ENCODE data around the gene GNAS-AS1. TPM values are rescaled to one million over a fixed set of nuclear protein-coding genes. Genes with fewer than 3 reads are reported as not detected.

The GNAS-AS1 gene
- total RNA-seq, 6 donors from 2014 or later = 0.30 to 2.1 (median 0.54) TPM; not detected in 1

DNA sequence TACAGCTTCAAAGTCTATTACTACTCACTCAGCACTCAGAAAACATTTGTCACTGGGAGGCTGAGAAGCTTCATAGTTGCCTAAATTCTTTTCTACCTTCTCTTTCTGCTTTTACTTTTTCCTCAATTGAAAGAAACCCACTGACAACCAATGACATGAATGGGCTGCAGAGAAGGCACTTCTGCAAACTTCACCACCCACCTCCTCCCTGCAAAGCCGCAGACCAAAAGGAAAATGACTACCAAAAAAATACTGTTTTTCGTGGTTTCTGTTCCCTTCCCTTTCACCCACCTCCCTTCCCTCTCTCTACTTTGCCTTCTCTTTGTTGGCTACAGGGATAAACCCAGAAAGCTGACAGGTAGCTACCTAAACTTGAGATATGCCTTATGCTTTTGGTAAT, 3.2 kb downstream of the GNAS-AS1 start:
- Histone ChIP-seq H3K4me3 (no peak overlapping the region), H3K4me1 (peaks cover 3 to 12% (median 8%) of the 10 kb centered on the region in 4 donors), H3K27me3 (peaks cover 0 to 6% (median 1%) of the 10 kb centered on the region in 4 donors), H3K27ac (no peak overlapping the region), H3K36me3 (no peaks in the 10 kb centered on the region), H3K9me3 (no peaks in the 10 kb centered on the region)
- no peak for TF ChIP-seq CTCF (IDR thresholded peaks at IDR 0.05)
- TF ChIP-seq POLR2A (IDR thresholded peaks at IDR 0.05) = no peak
- WGBS, 2 donors = 53 to 71% methylated on average over 2 of the region's 2 CpGs
- ATAC-seq (ENCODE audit: low FRiP score in 2 of 2) = no peak
- DNase-seq = no peak

- ATAC-seq (ENCODE audit: low FRiP score in 2 of 2) = no peak
- no peak for DNase-seq
- 73 to 76% methylated on average over 3 of the region's 3 CpGs for WGBS, 2 donors
- H3K4me1 ChIP-seq = peaks cover 0 to 5% (median 0%) of the 10 kb centered on the region in 4 donors
- no peaks in the 10 kb centered on the region for H3K36me3 ChIP-seq
- H3K27ac ChIP-seq = no peak overlapping the region
- no peaks in the 10 kb centered on the region for H3K9me3 ChIP-seq
- H3K27me3 ChIP-seq = peaks cover 0 to 14% (median 0%) of the 10 kb centered on the region in 4 donors
- TF ChIP-seq POLR2AphosphoS5 (IDR thresholded peaks at IDR 0.05) (no peak), POLR2A (IDR thresholded peaks at IDR 0.05) (no peak), EP300 (IDR thresholded peaks at IDR 0.05) (no peak), CTCF (IDR thresholded peaks at IDR 0.05) (no peak)
- H3K4me3 ChIP-seq = no peak overlapping the region
Observed at GRCh38 chr20:58845706-58846105, 5.0 kb downstream of the GNAS-AS1 start.

GRCh38 chr20:58843128-58843556, 7.6 kb downstream of the GNAS-AS1 start:
- Histone ChIP-seq H3K9me3 (no peaks in the 10 kb centered on the region), H3K4me3 (no peak overlapping the region)

DNA sequence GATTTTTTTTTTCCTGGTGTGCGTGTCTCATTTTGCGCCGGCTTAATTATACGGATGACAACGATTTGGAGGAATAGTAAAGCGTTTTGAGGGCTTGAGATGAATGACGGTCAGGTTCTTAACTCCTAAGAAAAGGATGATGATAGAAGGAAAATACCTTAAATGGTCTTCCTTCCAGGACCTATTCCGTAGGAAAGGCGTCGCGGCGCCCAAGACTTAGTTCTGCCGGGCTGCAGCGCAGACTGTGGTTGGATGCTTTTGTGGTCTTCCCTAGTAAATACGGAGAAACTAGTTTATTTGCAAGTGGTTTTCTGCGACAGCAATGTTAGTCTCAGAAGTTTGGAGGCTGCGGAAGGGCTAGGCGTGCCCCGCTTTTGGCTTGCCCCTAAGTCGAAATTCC, 8.4 kb downstream of the GNAS-AS1 start:
- Histone ChIP-seq H3K27me3 (peaks cover 0 to 14% (median 0%) of the 10 kb centered on the region in 4 donors), H3K9me3 (no peaks in the 10 kb centered on the region), H3K27ac (no peak overlapping the region), H3K4me1 (peaks cover 0 to 10% (median 4%) of the 10 kb centered on the region in 4 donors), H3K4me3 (no peak overlapping the region), H3K36me3 (no peaks in the 10 kb centered on the region)
- no peak for ATAC-seq (ENCODE audit: low FRiP score in 2 of 2)
- WGBS, 2 donors = 48 to 52% methylated on average over 20 of the region's 20 CpGs
- no peak for DNase-seq
- TF ChIP-seq CTCF (IDR thresholded peaks at IDR 0.05) (no peak), POLR2AphosphoS5 (IDR thresholded peaks at IDR 0.05) (no peak)

More at GRCh38 chr20:58843128-58843556, 7.6 kb downstream of the GNAS-AS1 start:
- H3K36me3 ChIP-seq = no peaks in the 10 kb centered on the region
- peaks cover 0 to 14% (median 0%) of the 10 kb centered on the region in 4 donors for H3K27me3 ChIP-seq
- peaks cover 0 to 10% (median 4%) of the 10 kb centered on the region in 4 donors for H3K4me1 ChIP-seq
- no peak overlapping the region for H3K27ac ChIP-seq
- DNase-seq (no peak), ATAC-seq (ENCODE audit: low FRiP score in 2 of 2) (no peak)
- WGBS, 2 donors = 50 to 57% methylated on average over 6 of the region's 6 CpGs
- TF ChIP-seq EP300 (IDR thresholded peaks at IDR 0.05) = no peak

DNA sequence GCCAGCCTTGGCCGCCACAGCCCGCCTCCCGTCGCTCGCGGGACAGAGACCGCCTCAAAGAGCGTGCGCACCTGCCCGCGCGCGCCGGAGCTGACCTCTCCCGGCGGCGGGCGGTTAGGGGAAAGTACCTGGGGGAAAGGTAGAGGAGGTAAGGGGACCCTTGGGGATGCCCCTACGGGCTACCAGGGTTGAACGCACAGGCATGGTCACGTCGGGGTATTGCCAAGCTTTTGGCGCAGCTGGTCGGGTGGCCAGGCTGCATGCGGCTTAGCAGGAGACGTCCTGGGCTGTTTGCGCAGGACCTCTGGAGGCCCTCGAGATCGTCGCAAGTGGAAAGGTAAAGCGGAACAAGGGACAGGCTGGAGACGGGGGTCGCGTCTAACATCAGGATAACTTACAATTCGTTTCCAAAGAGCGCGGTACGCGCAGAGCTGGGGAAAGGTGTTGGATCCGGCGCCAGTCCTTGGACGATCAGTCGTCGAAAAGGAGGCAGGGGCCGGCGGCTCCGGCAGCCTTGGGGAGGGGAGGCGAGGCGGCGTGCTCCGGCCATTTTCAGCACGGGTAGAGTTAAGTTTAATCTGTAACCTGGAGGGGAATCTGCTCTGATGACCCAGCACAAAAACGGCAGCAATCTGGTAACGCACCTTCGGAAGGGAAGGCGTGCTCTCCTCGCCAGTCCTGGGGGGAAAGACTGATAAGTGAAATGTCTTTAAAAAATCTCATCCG, 9.0 kb downstream of the GNAS-AS1 start:
- peaks cover 0 to 14% (median 0%) of the 10 kb centered on the region in 4 donors for H3K27me3 ChIP-seq
- no peak for TF ChIP-seq CTCF (IDR thresholded peaks at IDR 0.05)
- TF ChIP-seq EP300 (IDR thresholded peaks at IDR 0.05) = no peak
- no peak for TF ChIP-seq POLR2A (IDR thresholded peaks at IDR 0.05)
- TF ChIP-seq POLR2AphosphoS5 (IDR thresholded peaks at IDR 0.05) = no peak
- no peak overlapping the region for H3K27ac ChIP-seq
- no peaks in the 10 kb centered on the region for H3K36me3 ChIP-seq
- H3K4me1 ChIP-seq = peaks cover 0 to 10% (median 4%) of the 10 kb centered on the region in 4 donors
- WGBS, 2 donors = 59 to 62% methylated on average over 40 to 58 of the region's 58 CpGs
- H3K9me3 ChIP-seq = no peaks in the 10 kb centered on the region
- ATAC-seq (ENCODE audit: low FRiP score in 2 of 2) (no peak), DNase-seq (peak in 1 of 2 donors; percentile 65)
- no peak overlapping the region for H3K4me3 ChIP-seq
